Neural cell (in vitro differentiated cells): ENCODE measurements around the gene TTC21A. TPM values are rescaled to one million over a fixed set of nuclear protein-coding genes. Genes with fewer than 3 reads are reported as not detected.

ENCODE experiments used
- H2AFZ ChIP-seq: fragments of 200-600, 300-800 bp; sonication (generic), shearing (Covaris generic); 2 replicates; pipeline ENCODE4 v1.6.0; 2014; ENCODE audit warnings: low read depth, mild to moderate bottlenecking, antibody characterized with exemption, low read length, moderate library complexity
- H3F3A ChIP-seq: fragments of 200-600 bp; shearing (Covaris generic); 2 replicates; pipeline ENCODE4 v1.6.1; 2016; ENCODE audit warnings: mild to moderate bottlenecking, moderate library complexity, mixed read lengths, antibody characterized with exemption, low read length; ENCODE audit not compliant: insufficient read depth, poor library complexity, severe bottlenecking
- H3K27ac ChIP-seq: fragments of 200-600, 300-800 bp; sonication (generic), shearing (Covaris generic); 2 replicates; pipeline ENCODE4 v1.5.1; 2014; ENCODE audit warnings: mild to moderate bottlenecking, low read length, moderate library complexity
- H3K27me3 ChIP-seq: fragments of 300-800, 200-600 bp; sonication (generic), shearing (Covaris generic); 2 replicates; pipeline ENCODE4 v1.6.0; 2014; ENCODE audit warnings: mild to moderate bottlenecking, low read depth, low read length, moderate library complexity; ENCODE audit not compliant: insufficient read depth
- H3K36me3 ChIP-seq: fragments of 300-800, 200-600 bp; sonication (generic), shearing (Covaris generic); 2 replicates; pipeline ENCODE4 v1.5.1; 2014; ENCODE audit warnings: mild to moderate bottlenecking, antibody characterized with exemption, low read length, moderate library complexity; ENCODE audit not compliant: insufficient read depth
- H3K4me2 ChIP-seq: fragments of 300-800, 200-600 bp; sonication (generic), shearing (Covaris generic); 2 replicates; pipeline ENCODE4 v1.6.0; 2014; ENCODE audit warnings: mild to moderate bottlenecking, low read length
- H3K4me3 ChIP-seq: fragments of 300-800, 200-600 bp; sonication (generic), shearing (Covaris generic); 2 replicates; pipeline ENCODE4 v1.5.1; 2014; ENCODE audit warnings: mild to moderate bottlenecking, low read length, moderate library complexity
- H3K79me2 ChIP-seq: fragments of 200-600 bp; shearing (Covaris generic); replicated peaks from 2 replicates; pipeline ENCODE4 v1.6.0; 2014; ENCODE audit warnings: mild to moderate bottlenecking, low read length, moderate library complexity; ENCODE audit not compliant: insufficient read depth
- H3K9ac ChIP-seq: fragments of 300-800, 200-600 bp; sonication (generic), shearing (Covaris generic); 2 replicates; pipeline ENCODE4 v1.6.1; 2016; ENCODE audit warnings: mild to moderate bottlenecking, low read length, mixed read lengths
- H3K9me2 ChIP-seq: fragments of 200-600 bp; shearing (Covaris generic); 2 replicates; pipeline ENCODE4 v1.6.1; 2016; ENCODE audit warnings: mild to moderate bottlenecking, low read length, mixed read lengths; ENCODE audit not compliant: insufficient read depth
- H3K9me3 ChIP-seq: fragments of 200-600, 300-800 bp; sonication (generic), shearing (Covaris generic); 2 replicates; pipeline ENCODE4 v1.6.1; 2016; ENCODE audit warnings: mild to moderate bottlenecking, mixed run types, low read length, moderate library complexity, mixed read lengths
- H4K20me1 ChIP-seq: fragments of 200-600 bp; shearing (Covaris generic); 2 replicates; pipeline ENCODE4 v1.6.1; 2016; ENCODE audit warnings: mild to moderate bottlenecking, mixed run types; ENCODE audit not compliant: insufficient read depth
- EP300 ChIP-seq: fragments of 450-650 bp; conservative IDR thresholded peaks from 2 replicates; pipeline ENCODE4 v1.6.1; 2014; ENCODE audit warnings: antibody characterized with exemption, mild to moderate bottlenecking, moderate library complexity; ENCODE audit not compliant: poor library complexity, severe bottlenecking
- EZH2 ChIP-seq: fragments of 200-600, 300-800 bp; shearing (Covaris generic), sonication (generic); IDR thresholded peaks from 2 replicates; pipeline ENCODE4 v1.6.1; 2014; ENCODE audit warnings: antibody characterized with exemption, low read length, borderline replicate concordance, mild to moderate bottlenecking; ENCODE audit not compliant: insufficient read depth, poor library complexity, severe bottlenecking
- MXI1 ChIP-seq: fragments of 450-650 bp; conservative IDR thresholded peaks from 2 replicates; pipeline ENCODE4 v1.6.1; 2014; ENCODE audit warnings: antibody characterized with exemption, mild to moderate bottlenecking; ENCODE audit not compliant: poor library complexity, severe bottlenecking
- POLR2AphosphoS5 ChIP-seq: IDR thresholded peaks from 2 replicates; pipeline ENCODE4 v1.6.1; 2012
- RAD21 ChIP-seq: fragments of 450-650 bp; conservative IDR thresholded peaks from 2 replicates; pipeline ENCODE4 v1.6.1; 2014; ENCODE audit warnings: antibody characterized with exemption, mild to moderate bottlenecking, moderate library complexity
- SMC3 ChIP-seq: fragments of 450-650 bp; conservative IDR thresholded peaks from 2 replicates; pipeline ENCODE4 v1.6.1; 2014; ENCODE audit warnings: antibody characterized with exemption, mild to moderate bottlenecking, moderate library complexity; ENCODE audit not compliant: poor library complexity
- TAF1 ChIP-seq: IDR thresholded peaks from 2 replicates; pipeline ENCODE4 v1.6.1; 2012; ENCODE audit warnings: low read depth
- polyA plus RNA-seq: library from polyadenylated mRNA; depleted of rRNA; stranded (reverse); fragments of >200 nt; gene quantifications from 2 replicates; pipeline ENCODE4 v1.2.3, GENCODE V29; 2014
- TF ChIP-seq, protein P1 (sequence below): IDR thresholded peaks from 2 replicates; pipeline ENCODE4 v1.6.1; 2012; ENCODE audit warnings: borderline replicate concordance
- TF ChIP-seq, protein P2 (sequence below): fragments of 450-650 bp; IDR thresholded peaks from 2 replicates; pipeline ENCODE4 v1.5.1; 2014; ENCODE audit warnings: antibody characterized with exemption, mild to moderate bottlenecking, moderate library complexity; ENCODE audit not compliant: poor library complexity, severe bottlenecking

TTC21A gene
- polyA plus RNA-seq, 1 donor from 2014 or later, result 6.2 TPM

DNA sequence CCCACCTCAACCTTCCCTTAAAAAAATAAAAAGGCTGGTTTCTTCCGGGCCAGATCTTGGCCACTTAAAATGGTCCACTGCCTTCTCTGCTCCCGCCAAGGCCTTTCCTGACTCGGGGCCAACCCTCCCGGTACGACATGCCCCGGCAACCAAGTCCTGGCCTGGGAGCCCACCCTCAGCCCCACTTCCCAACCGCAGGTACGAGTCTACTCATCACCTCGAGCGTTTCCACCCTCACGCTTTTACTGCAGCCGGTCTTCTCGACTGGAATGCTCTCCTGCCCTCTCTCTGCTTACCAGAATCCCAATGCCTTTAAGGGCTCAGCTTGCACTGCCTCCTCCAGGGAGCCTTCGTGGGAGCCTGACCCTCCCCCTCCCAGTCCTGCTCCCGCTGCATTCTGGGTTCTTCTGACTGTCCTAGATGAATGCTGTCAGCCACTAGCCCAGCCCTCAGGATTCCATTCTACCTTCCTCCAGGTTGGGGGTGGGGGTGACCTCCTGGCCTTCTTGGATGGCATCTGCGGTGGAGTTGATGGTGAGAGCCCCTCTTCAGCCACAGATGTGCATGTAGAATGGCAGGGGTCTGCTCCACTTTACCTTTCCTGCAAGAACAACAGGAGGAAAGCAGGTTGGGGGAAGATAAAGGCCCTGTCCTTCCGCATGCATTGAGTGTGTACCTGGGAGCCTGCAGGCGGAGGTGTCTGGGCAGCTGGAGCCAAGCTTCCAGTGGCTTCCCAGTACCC lies 47.0 kb downstream of the TTC21A start:
- Histone ChIP-seq H3K9me2 (no peaks in the 10 kb centered on the region), H3F3A (no peaks in the 10 kb centered on the region), H4K20me1 (no peaks in the 10 kb centered on the region), H3K79me2 (no peaks in the 10 kb centered on the region), H3K27ac (no peak overlapping the region), H3K4me3 (no peak overlapping the region), H3K9me3 (no peaks in the 10 kb centered on the region), H3K4me2 (no peak overlapping the region), H3K36me3 (no peaks in the 10 kb centered on the region), H2AFZ (no peak overlapping the region), H3K9ac (no peak overlapping the region), H3K27me3 (peaks cover 16% of the 10 kb centered on the region)
- no peak for TF ChIP-seq POLR2AphosphoS5
- no peak for TF ChIP-seq RAD21
- TF ChIP-seq, protein P1, sequence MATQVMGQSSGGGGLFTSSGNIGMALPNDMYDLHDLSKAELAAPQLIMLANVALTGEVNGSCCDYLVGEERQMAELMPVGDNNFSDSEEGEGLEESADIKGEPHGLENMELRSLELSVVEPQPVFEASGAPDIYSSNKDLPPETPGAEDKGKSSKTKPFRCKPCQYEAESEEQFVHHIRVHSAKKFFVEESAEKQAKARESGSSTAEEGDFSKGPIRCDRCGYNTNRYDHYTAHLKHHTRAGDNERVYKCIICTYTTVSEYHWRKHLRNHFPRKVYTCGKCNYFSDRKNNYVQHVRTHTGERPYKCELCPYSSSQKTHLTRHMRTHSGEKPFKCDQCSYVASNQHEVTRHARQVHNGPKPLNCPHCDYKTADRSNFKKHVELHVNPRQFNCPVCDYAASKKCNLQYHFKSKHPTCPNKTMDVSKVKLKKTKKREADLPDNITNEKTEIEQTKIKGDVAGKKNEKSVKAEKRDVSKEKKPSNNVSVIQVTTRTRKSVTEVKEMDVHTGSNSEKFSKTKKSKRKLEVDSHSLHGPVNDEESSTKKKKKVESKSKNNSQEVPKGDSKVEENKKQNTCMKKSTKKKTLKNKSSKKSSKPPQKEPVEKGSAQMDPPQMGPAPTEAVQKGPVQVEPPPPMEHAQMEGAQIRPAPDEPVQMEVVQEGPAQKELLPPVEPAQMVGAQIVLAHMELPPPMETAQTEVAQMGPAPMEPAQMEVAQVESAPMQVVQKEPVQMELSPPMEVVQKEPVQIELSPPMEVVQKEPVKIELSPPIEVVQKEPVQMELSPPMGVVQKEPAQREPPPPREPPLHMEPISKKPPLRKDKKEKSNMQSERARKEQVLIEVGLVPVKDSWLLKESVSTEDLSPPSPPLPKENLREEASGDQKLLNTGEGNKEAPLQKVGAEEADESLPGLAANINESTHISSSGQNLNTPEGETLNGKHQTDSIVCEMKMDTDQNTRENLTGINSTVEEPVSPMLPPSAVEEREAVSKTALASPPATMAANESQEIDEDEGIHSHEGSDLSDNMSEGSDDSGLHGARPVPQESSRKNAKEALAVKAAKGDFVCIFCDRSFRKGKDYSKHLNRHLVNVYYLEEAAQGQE, result no peak
- no peak for TF ChIP-seq EP300
- TF ChIP-seq, protein P2, sequence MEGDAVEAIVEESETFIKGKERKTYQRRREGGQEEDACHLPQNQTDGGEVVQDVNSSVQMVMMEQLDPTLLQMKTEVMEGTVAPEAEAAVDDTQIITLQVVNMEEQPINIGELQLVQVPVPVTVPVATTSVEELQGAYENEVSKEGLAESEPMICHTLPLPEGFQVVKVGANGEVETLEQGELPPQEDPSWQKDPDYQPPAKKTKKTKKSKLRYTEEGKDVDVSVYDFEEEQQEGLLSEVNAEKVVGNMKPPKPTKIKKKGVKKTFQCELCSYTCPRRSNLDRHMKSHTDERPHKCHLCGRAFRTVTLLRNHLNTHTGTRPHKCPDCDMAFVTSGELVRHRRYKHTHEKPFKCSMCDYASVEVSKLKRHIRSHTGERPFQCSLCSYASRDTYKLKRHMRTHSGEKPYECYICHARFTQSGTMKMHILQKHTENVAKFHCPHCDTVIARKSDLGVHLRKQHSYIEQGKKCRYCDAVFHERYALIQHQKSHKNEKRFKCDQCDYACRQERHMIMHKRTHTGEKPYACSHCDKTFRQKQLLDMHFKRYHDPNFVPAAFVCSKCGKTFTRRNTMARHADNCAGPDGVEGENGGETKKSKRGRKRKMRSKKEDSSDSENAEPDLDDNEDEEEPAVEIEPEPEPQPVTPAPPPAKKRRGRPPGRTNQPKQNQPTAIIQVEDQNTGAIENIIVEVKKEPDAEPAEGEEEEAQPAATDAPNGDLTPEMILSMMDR, result no peak
- TF ChIP-seq SMC3, result no peak
- no peak for TF ChIP-seq TAF1
- no peak for TF ChIP-seq MXI1
- no peak for TF ChIP-seq EZH2

DNA sequence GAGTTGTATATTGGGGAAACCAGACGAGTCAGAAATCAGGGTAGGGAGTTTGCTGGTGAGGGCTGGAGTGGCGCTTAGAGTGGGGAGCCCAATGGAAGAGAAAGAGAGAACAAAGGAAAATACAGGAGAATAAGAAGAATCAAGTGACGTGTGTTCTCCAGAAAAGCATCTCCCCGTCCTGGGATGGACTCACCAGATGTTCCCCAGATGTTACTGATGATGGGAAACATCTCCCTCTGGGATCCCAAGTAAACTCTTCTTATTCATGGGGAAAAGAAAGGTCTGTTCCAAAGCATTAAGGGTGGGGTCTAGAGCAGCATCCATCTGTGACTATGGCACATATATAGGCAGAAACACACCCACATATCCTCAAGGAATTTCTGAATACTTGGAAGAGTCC lies 48.9 kb downstream of the TTC21A start:
- Histone ChIP-seq H3K4me3 (no peak overlapping the region), H3K9ac (no peak overlapping the region), H3K9me3 (no peaks in the 10 kb centered on the region), H3K36me3 (no peaks in the 10 kb centered on the region), H3K27ac (no peak overlapping the region), H4K20me1 (no peaks in the 10 kb centered on the region), H3K27me3 (peaks cover 16% of the 10 kb centered on the region), H3F3A (no peaks in the 10 kb centered on the region), H3K4me2 (no peak overlapping the region), H2AFZ (no peak overlapping the region), H3K9me2 (no peaks in the 10 kb centered on the region), H3K79me2 (no peaks in the 10 kb centered on the region)
- TF ChIP-seq RAD21 (no peak), TAF1 (no peak), POLR2AphosphoS5 (no peak), SMC3 (no peak), EP300 (no peak), MXI1 (no peak), EZH2 (no peak)
- TF ChIP-seq, protein P1, result no peak
- TF ChIP-seq, protein P2, result no peak
